Mesenchymal stem cell (in vitro differentiated cells and primary cell): Measurements from ENCODE around the gene CD19.

Experiments
- DNase-seq: peaks from one replicate; pipeline ENCODE4 v3.0.0-alpha.2; 2013
- H2AFZ ChIP-seq: one replicate; pipeline ENCODE4 v1.6.1; 2013; ENCODE audit warnings: low read depth, mild to moderate bottlenecking, control low read depth, inconsistent platforms, low read length, moderate library complexity
- H2AK5ac ChIP-seq: 2 replicates; pipeline ENCODE4 v1.6.1; 2013; ENCODE audit warnings: low read length, moderate library complexity, mild to moderate bottlenecking, inconsistent platforms; ENCODE audit not compliant: severe bottlenecking
- H2BK120ac ChIP-seq: one replicate; pipeline ENCODE4 v1.6.1; 2013; ENCODE audit warnings: low read depth, mild to moderate bottlenecking, inconsistent platforms, low read length, moderate library complexity
- H2BK12ac ChIP-seq, 2 experiments: one replicate each; pipeline ENCODE4 v1.6.1; 2013; ENCODE audit warnings: inconsistent platforms in 2 of 2, low read length in 2 of 2, mild to moderate bottlenecking in 2 of 2, moderate library complexity in 2 of 2, control low read depth in 1 of 2
- H2BK15ac ChIP-seq: one replicate; pipeline ENCODE4 v1.6.1; 2013; ENCODE audit warnings: mild to moderate bottlenecking, low read depth, inconsistent platforms; ENCODE audit not compliant: poor library complexity, severe bottlenecking
- H2BK5ac ChIP-seq: 2 replicates; pipeline ENCODE4 v1.6.1; 2013; ENCODE audit warnings: low read depth, mild to moderate bottlenecking, low read length, control low read depth, inconsistent platforms; ENCODE audit not compliant: poor library complexity, severe bottlenecking
- H3K14ac ChIP-seq, 2 experiments: one replicate each; pipeline ENCODE4 v1.6.1; 2013; ENCODE audit warnings: inconsistent platforms in 2 of 2, low read length in 2 of 2, control low read depth in 1 of 2, mild to moderate bottlenecking in 1 of 2, moderate library complexity in 1 of 2
- H3K18ac ChIP-seq, 2 experiments: one replicate each; pipeline ENCODE4 v1.6.1; 2013; ENCODE audit warnings: inconsistent platforms in 2 of 2, low read length in 2 of 2, control low read depth in 1 of 2, low read depth in 1 of 2, mild to moderate bottlenecking in 1 of 2
- H3K23ac ChIP-seq, 2 experiments: one replicate each; pipeline ENCODE4 v1.6.1; 2013; ENCODE audit warnings: inconsistent platforms in 2 of 2, low read length in 2 of 2, mild to moderate bottlenecking in 2 of 2, moderate library complexity in 2 of 2, control low read depth in 1 of 2
- H3K27ac ChIP-seq: 2 replicates; pipeline ENCODE4 v1.5.1; 2013; ENCODE audit warnings: mild to moderate bottlenecking, moderate library complexity, low read length, control low read depth, inconsistent platforms; ENCODE audit not compliant: poor library complexity, severe bottlenecking
- H3K27me3 ChIP-seq, 2 experiments: 2 replicates each; pipeline versions ENCODE4 v1.6.1 to v1.7.0; 2013; ENCODE audit warnings: low read length in 2 of 2, mild to moderate bottlenecking in 2 of 2, moderate library complexity in 2 of 2, control low read depth in 1 of 2, inconsistent platforms in 1 of 2; ENCODE audit not compliant: control insufficient read depth in 1 of 2, insufficient read depth in 1 of 2
- H3K36me3 ChIP-seq, 2 experiments: 2 replicates each; pipeline versions ENCODE4 v1.6.1 to v1.7.0; 2013; ENCODE audit warnings: low read length in 2 of 2, control low read depth in 1 of 2, inconsistent platforms in 1 of 2, low read depth in 1 of 2, mild to moderate bottlenecking in 1 of 2; ENCODE audit not compliant: insufficient read depth in 2 of 2, control insufficient read depth in 1 of 2
- H3K4ac ChIP-seq, 2 experiments: one replicate each; pipeline ENCODE4 v1.6.1; 2013; ENCODE audit warnings: inconsistent platforms in 2 of 2, low read length in 2 of 2, mild to moderate bottlenecking in 2 of 2, moderate library complexity in 2 of 2, control low read depth in 1 of 2, low read depth in 1 of 2
- H3K4me1 ChIP-seq: 2 replicates; pipeline ENCODE4 v1.6.1; 2013; ENCODE audit warnings: low read depth, low read length, control low read depth; ENCODE audit not compliant: control insufficient read depth, insufficient read depth
- H3K4me2 ChIP-seq: 2 replicates; pipeline ENCODE4 v1.6.1; 2013; ENCODE audit warnings: low read length, mild to moderate bottlenecking, inconsistent platforms; ENCODE audit not compliant: poor library complexity, severe bottlenecking
- H3K4me3 ChIP-seq, 2 experiments: 2 replicates each; pipeline versions ENCODE4 v1.5.1 to v1.7.0; 2013; ENCODE audit warnings: low read length in 2 of 2, mild to moderate bottlenecking in 2 of 2, control low read depth in 1 of 2, low read depth in 1 of 2; ENCODE audit not compliant: insufficient read depth in 1 of 2
- H3K79me1 ChIP-seq: replicated peaks from 2 replicates; pipeline ENCODE4 v1.6.1; 2013; ENCODE audit warnings: mild to moderate bottlenecking, control low read depth, low read length, inconsistent platforms; ENCODE audit not compliant: poor library complexity, severe bottlenecking
- H3K9ac ChIP-seq: 2 replicates; pipeline ENCODE4 v1.7.0; 2013; ENCODE audit warnings: mild to moderate bottlenecking, low read length, moderate library complexity
- H3K9me3 ChIP-seq: 2 replicates; pipeline ENCODE4 v1.7.0; 2013; ENCODE audit warnings: mild to moderate bottlenecking, low read length; ENCODE audit not compliant: control insufficient read depth
- H4K8ac ChIP-seq: one replicate; pipeline ENCODE4 v1.6.1; 2013; ENCODE audit warnings: inconsistent platforms, mild to moderate bottlenecking, low read length, moderate library complexity
- H4K91ac ChIP-seq: one replicate; pipeline ENCODE4 v1.6.1; 2013; ENCODE audit warnings: mild to moderate bottlenecking, low read length, inconsistent platforms
- WGBS: methylation state at CpG from one replicate; pipeline ENCODE4 v1.1.7; 2013; ENCODE audit warnings: mixed read lengths; 5-methylcytosine and 5-hydroxymethylcytosine counted together

CD19 gene

DNA sequence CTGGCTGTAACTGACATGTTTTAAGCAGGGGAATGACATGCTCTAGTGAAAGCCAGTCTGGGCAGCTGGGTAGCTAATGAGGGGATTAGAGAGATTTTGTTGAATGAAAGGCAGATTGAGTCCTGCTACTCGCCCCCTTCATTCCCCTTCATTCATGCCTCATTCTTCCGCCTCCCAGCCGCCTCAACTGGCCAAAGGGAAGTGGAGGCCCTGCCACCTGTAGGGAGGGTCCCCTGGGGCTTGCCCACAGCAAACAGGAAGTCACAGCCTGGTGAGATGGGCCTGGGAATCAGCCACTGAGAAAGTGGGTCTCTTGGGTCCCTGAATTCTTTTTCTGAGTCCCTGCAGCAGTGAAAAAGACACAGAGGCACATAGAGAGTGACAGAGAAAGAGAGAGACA is 1.1 kb upstream of the CD19 start:
- no peak overlapping the region for H2BK12ac ChIP-seq
- H3K36me3 ChIP-seq = no peaks in the 10 kb centered on the region
- H4K8ac ChIP-seq = no peak overlapping the region
- H3K23ac ChIP-seq = no peak overlapping the region
- no peaks in the 10 kb centered on the region for H3K9me3 ChIP-seq
- no peak overlapping the region for H3K18ac ChIP-seq
- H3K4me3 ChIP-seq = no peak overlapping the region
- no peak overlapping the region for H2AK5ac ChIP-seq
- H4K91ac ChIP-seq = no peak overlapping the region
- 71% methylated on average over 2 of the region's 3 CpGs for WGBS
- H3K9ac ChIP-seq = no peak overlapping the region
- no peak overlapping the region for H3K27ac ChIP-seq
- H3K4ac ChIP-seq = no peak overlapping the region
- H3K79me1 ChIP-seq = no peaks in the 10 kb centered on the region
- no peak for DNase-seq
- no peak overlapping the region for H2AFZ ChIP-seq
- no peak overlapping the region for H3K4me2 ChIP-seq
- no peak overlapping the region for H2BK15ac ChIP-seq
- H2BK120ac ChIP-seq = no peak overlapping the region
- H3K14ac ChIP-seq = no peak overlapping the region
- peaks cover 0 to 9% of the 10 kb centered on the region in 2 experiments for H3K27me3 ChIP-seq
- no peak overlapping the region for H2BK5ac ChIP-seq
- peaks cover 4% of the 10 kb centered on the region for H3K4me1 ChIP-seq

DNA sequence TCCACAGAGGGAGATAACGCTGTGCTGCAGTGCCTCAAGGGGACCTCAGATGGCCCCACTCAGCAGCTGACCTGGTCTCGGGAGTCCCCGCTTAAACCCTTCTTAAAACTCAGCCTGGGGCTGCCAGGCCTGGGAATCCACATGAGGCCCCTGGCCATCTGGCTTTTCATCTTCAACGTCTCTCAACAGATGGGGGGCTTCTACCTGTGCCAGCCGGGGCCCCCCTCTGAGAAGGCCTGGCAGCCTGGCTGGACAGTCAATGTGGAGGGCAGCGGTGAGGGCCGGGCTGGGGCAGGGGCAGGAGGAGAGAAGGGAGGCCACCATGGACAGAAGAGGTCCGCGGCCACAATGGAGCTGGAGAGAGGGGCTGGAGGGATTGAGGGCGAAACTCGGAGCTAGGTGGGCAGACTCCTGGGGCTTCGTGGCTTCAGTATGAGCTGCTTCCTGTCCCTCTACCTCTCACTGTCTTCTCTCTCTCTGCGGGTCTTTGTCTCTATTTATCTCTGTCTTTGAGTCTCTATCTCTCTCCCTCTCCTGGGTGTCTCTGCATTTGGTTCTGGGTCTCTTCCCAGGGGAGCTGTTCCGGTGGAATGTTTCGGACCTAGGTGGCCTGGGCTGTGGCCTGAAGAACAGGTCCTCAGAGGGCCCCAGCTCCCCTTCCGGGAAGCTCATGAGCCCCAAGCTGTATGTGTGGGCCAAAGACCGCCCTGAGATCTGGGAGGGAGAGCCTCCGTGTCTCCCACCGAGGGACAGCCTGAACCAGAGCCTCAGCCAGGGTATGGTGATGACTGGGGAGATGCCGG is 769 bp downstream of the CD19 start:
- Histone ChIP-seq H3K18ac (no peak overlapping the region), H2BK120ac (no peak overlapping the region), H3K79me1 (no peaks in the 10 kb centered on the region), H2AFZ (no peak overlapping the region), H3K4me1 (peaks cover 2% of the 10 kb centered on the region), H3K23ac (no peak overlapping the region), H3K4me3 (no peak overlapping the region), H3K36me3 (no peaks in the 10 kb centered on the region), H3K4me2 (no peak overlapping the region), H3K14ac (no peak overlapping the region), H3K9ac (no peak overlapping the region), H2BK15ac (no peak overlapping the region), H3K27me3 (peaks cover 0 to 9% of the 10 kb centered on the region in 2 experiments), H2BK5ac (no peak overlapping the region), H3K27ac (no peak overlapping the region), H4K91ac (no peak overlapping the region), H2BK12ac (no peak overlapping the region), H3K9me3 (no peaks in the 10 kb centered on the region), H2AK5ac (no peak overlapping the region), H4K8ac (no peak overlapping the region), H3K4ac (no peak overlapping the region)
- DNase-seq = no peak
- WGBS = 88% methylated on average over 19 of the region's 20 CpGs

GRCh38 chr16:28933171-28933570 is 1.4 kb downstream of the CD19 start:
- DNase-seq = no peak
- peaks cover 0 to 9% of the 10 kb centered on the region in 2 experiments for H3K27me3 ChIP-seq
- H3K36me3 ChIP-seq = no peaks in the 10 kb centered on the region
- H3K4me3 ChIP-seq = no peak overlapping the region
- H3K23ac ChIP-seq = no peak overlapping the region
- 98% methylated on average over 6 of the region's 8 CpGs for WGBS
- H2BK12ac ChIP-seq = no peak overlapping the region
- H3K4me1 ChIP-seq = peaks cover 2% of the 10 kb centered on the region
- no peak overlapping the region for H2BK15ac ChIP-seq
- no peaks in the 10 kb centered on the region for H3K9me3 ChIP-seq
- no peak overlapping the region for H2AK5ac ChIP-seq
- H3K18ac ChIP-seq = no peak overlapping the region
- H4K8ac ChIP-seq = no peak overlapping the region
- H2BK120ac ChIP-seq = no peak overlapping the region
- H4K91ac ChIP-seq = no peak overlapping the region
- H3K14ac ChIP-seq = no peak overlapping the region
- no peak overlapping the region for H3K27ac ChIP-seq
- H2BK5ac ChIP-seq = no peak overlapping the region
- no peak overlapping the region for H3K4ac ChIP-seq
- no peak overlapping the region for H2AFZ ChIP-seq
- H3K79me1 ChIP-seq = no peaks in the 10 kb centered on the region
- no peak overlapping the region for H3K9ac ChIP-seq
- no peak overlapping the region for H3K4me2 ChIP-seq

DNA sequence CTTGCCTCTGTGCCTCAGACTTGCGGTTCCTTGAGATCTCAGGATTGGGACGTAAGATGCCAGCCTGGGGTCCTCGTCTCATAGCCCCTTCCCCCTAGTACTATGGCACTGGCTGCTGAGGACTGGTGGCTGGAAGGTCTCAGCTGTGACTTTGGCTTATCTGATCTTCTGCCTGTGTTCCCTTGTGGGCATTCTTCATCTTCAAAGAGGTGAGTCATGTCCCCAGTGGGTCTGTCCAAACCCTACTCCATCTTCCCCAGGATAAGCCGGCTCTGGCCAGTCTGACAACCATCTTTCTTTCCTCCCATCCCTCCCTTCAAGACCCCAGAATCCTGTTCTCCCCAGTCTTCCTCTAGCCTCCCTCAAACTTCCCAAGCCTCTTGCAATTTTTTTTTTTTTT is 3.6 kb downstream of the CD19 start:
- Histone ChIP-seq H2AK5ac (no peak overlapping the region), H3K27ac (no peak overlapping the region), H4K91ac (no peak overlapping the region), H3K27me3 (peaks cover 0 to 12% of the 10 kb centered on the region in 2 experiments), H4K8ac (no peak overlapping the region), H3K18ac (no peak overlapping the region), H3K4me3 (no peak overlapping the region), H3K4me2 (no peak overlapping the region), H2AFZ (no peak overlapping the region), H2BK120ac (no peak overlapping the region), H3K4me1 (peaks cover 2% of the 10 kb centered on the region), H3K9me3 (no peaks in the 10 kb centered on the region), H3K36me3 (no peaks in the 10 kb centered on the region), H3K9ac (no peak overlapping the region), H2BK15ac (no peak overlapping the region), H3K79me1 (no peaks in the 10 kb centered on the region), H2BK5ac (no peak overlapping the region), H2BK12ac (no peak overlapping the region), H3K23ac (no peak overlapping the region), H3K4ac (no peak overlapping the region), H3K14ac (no peak overlapping the region)
- 98% methylated on average over 2 of the region's 4 CpGs for WGBS
- DNase-seq = no peak
